Measurements from ENCODE around the gene RITA1.

The RITA1 gene, protein sequence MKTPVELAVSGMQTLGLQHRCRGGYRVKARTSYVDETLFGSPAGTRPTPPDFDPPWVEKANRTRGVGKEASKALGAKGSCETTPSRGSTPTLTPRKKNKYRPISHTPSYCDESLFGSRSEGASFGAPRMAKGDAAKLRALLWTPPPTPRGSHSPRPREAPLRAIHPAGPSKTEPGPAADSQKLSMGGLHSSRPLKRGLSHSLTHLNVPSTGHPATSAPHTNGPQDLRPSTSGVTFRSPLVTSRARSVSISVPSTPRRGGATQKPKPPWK

DNA sequence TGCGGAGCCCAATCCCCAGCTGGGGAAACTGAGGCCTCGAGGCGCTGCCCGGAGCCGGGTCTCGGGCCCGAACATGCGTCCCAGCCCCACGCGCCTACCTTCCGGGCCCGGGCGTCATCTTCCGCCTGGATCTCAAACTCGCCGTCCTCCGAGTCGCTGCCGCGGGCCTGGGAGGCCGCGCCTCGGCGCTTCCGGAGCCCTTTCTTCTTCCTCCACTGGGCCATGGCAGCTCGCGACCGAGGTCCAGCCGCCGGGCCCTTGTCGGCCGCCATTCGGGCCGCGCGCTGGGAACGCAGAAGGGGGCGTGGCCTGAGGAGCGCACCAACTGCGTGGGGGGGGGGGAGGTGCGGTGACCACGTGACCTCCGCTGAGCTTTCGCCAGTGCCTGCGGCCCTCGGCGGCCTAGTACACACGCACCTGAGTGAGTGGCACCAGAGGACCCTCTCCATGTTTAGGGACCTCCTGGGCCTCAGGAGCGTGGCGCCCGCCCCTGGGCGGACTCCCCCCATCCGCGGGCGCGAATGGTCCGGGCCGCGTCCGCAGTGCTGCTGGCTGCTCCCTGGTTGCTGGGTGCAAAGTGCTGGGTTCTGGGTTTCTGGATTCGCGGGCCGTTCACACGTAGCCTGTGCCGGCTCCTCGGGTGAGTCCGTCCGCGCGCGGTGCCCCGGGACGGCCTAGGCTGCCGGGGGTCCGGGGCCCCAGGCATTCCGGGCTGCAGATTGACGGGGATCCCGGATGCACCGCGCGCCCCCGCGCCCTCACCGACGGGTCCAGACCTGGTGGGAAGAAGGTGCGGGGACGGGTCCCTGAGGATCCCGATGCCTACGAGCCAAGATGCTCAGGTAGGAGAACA is at the start of gene RITA1, which contains the start of gene DDX54:
TSS of gene RITA1 (plus strand) at position 542 of the 853 bp plus-strand sequence. CDS start 1,026 bp downstream, outside the sequence.
TSS of gene DDX54 (minus strand) at position 299 of the 853 bp plus-strand sequence. CDS start at position 272, 27 bp downstream.
- ChIA-PET POLR2A (ENCODE audit: low non-redundant PET) (interaction anchor here (0.6 to 1.0 kb wide), 3 partner anchors 25 to 150 kb away, joined by 3 to 8 read pairs (median 4); no protein-coding TSS in a partner anchor), CTCF (interaction anchor here (2.4 kb wide), 1 partner anchor 11 kb away, joined by 8 read pairs; no protein-coding TSS in a partner anchor)

DNA sequence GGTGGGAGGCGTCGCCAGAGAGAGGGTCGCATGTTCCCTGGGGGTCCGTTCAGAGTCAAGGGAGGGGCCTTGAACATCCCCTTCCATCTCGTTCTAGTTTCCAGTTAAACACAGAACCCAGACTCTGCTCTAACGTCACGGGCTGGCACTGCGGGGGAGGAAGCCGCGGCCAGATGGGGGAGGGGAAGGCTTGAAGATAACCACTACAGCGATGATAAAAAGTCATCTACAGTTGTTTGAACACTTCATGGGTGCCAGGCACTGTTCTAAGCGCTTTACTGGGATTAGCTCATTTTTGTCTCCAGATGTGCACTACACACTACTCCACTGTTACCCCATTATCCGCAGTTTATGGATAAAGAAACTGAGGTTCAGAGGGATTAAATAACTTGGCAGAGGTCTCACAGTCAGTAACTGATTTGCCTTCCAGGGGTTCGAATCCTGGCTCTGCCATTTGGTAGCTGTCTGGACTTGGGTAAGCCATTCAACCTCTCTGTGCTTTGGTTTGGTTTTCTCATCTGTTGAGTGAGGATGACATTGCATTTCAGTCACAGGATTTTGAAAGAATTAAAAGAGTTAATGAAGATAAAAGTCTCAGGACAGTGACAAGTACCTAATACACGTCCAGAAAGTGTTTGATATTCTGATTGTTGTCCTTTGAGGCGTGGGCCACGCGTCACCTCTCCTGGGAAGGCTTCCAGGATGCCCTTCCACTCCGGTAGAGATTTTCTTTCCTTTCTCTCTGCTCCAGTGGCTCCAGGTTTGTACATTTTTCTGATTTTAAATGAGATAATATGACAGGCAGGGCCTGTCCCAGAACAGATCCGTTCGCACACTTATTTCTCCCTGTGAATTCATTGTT is 49.2 kb upstream of the RITA1 start:
- ChIA-PET POLR2A (ENCODE audit: low non-redundant PET) (no interaction called here), CTCF (no interaction called here)

More for the DNA sequence above, at the start of gene RITA1, which contains the start of gene DDX54:
- TF ChIP-seq, protein P1, sequence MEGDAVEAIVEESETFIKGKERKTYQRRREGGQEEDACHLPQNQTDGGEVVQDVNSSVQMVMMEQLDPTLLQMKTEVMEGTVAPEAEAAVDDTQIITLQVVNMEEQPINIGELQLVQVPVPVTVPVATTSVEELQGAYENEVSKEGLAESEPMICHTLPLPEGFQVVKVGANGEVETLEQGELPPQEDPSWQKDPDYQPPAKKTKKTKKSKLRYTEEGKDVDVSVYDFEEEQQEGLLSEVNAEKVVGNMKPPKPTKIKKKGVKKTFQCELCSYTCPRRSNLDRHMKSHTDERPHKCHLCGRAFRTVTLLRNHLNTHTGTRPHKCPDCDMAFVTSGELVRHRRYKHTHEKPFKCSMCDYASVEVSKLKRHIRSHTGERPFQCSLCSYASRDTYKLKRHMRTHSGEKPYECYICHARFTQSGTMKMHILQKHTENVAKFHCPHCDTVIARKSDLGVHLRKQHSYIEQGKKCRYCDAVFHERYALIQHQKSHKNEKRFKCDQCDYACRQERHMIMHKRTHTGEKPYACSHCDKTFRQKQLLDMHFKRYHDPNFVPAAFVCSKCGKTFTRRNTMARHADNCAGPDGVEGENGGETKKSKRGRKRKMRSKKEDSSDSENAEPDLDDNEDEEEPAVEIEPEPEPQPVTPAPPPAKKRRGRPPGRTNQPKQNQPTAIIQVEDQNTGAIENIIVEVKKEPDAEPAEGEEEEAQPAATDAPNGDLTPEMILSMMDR (conservative IDR thresholded peaks at IDR 0.05; ENCODE audit: low read depth) = no peak
- peak; percentile 71 for DNase-seq (ENCODE audit: low spot score)
- H3K27ac ChIP-seq = peak within 1 kb of the TSS; percentile 91

DNA sequence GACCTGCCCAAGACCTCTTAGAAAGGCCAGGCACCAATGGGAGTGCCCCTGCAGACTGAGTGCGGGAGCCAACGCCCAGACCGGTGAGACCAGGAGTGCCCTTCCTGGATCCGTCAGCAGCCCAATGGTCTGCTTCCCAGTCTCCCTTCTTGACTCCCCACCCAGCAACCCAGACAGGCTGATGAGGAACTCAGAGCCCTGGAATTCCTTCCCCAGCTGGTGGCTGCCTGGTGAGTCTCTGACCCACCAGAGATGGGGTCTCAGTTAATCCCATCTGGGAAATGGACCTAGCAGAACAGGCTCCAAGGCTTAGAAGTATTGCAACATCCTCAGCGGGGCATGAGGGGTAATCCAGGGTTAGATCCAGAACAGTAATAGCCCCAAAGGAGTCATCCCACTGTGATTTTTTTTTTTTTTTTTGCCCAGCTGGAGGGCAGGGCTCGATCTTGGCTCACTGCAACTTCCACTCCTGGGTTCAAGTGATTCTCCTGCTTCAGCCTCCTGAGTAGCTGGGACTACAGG is 48.5 kb upstream of the RITA1 start:
- CTCF ChIA-PET = interaction anchor here (0.6 to 1.2 kb wide), 2 partner anchors 38 to 146 kb away, joined by 3 to 4 read pairs; no protein-coding TSS in a partner anchor

More for the DNA sequence above, 49.2 kb upstream of the RITA1 start:
- TF ChIP-seq, protein P1 (conservative IDR thresholded peaks at IDR 0.05; ENCODE audit: low read depth) = no peak
- no peak for DNase-seq (ENCODE audit: low spot score)
- no peak overlapping the region for H3K27ac ChIP-seq

DNA sequence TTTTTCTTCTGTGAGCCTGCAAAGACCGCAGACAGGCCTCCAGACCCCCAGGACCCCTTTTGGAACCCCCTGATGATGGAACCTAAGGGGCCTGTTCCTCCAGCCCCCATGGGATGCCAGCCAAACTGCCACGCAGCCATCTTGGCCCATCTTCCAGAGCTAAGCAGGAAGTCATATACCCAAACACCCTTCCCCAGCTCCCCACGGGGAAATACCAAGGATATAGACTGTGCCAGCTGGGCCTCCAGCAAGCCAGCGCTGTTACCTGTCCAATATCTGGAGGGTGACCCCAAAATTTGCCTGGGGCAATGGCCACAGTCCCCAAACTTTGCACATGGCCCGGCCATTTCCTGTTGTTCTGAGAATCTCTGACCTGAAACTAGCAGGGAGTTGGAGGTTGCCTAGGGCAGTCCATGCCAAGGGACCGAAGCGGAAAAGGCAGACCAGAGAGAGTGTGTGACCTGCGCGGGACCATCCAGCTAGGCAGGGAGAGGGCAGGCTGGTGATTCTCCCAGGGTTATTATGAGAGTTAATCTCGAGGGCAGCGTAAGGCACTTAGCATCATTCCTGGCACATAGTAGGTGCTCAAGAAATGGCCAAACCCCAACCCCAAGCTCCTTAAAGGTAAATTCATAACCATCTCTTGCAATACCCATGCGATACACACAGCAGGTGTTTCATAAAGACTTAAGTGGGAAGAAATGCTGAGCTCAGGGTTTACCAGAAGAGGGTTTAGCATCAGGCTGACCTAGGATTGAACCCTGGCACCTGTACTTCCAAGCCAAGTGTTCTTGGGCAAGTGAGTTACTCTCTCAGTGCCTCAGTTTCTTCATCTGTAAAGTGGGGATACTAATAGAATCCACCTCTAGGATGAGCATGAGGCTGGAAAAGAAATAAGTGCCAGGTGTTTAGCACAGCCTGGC is 47.4 kb upstream of the RITA1 start:
- ChIA-PET POLR2A (ENCODE audit: low non-redundant PET) (no interaction called here), CTCF (interaction anchor here (0.5 to 1.7 kb wide), 4 partner anchors 15 to 238 kb away, joined by 3 to 6 read pairs (median 4); no protein-coding TSS in a partner anchor)
- no peak overlapping the region for H3K27ac ChIP-seq
- DNase-seq (ENCODE audit: low spot score) = no peak
- TF ChIP-seq, protein P1 (conservative IDR thresholded peaks at IDR 0.05; ENCODE audit: low read depth) = no peak

More for the DNA sequence above, 48.5 kb upstream of the RITA1 start:
- POLR2A ChIA-PET (ENCODE audit: low non-redundant PET) = no interaction called here
- DNase-seq (ENCODE audit: low spot score) = no peak
- H3K27ac ChIP-seq = no peak overlapping the region
- TF ChIP-seq, protein P1 (conservative IDR thresholded peaks at IDR 0.05; ENCODE audit: low read depth) = no peak

DNA sequence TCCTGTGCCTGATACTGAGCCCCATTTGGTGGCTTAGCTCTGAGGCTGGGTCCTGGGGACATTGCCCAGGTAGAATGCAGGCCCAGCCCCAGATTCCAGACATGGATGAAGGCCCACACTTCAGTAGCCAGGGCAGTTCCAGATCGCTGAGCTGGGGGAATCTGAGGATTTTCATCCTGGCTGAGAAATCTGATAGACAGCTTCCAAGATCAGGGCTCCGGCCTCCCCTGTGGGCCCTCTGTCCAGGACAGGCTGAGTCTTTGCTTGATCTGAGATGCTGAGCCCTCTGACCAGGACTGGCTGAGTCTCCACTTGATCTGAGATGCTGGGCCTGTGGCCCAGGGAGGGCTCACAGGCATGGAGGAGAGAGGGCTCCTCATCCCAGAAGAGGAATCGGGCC is 46.7 kb upstream of the RITA1 start:
- H3K27ac ChIP-seq = no peak overlapping the region
- TF ChIP-seq, protein P1 (conservative IDR thresholded peaks at IDR 0.05; ENCODE audit: low read depth) = no peak
- no peak for DNase-seq (ENCODE audit: low spot score)
- CTCF ChIA-PET = interaction anchor here (0.5 to 1.7 kb wide), 2 partner anchors 14 to 239 kb away, joined by 3 to 6 read pairs; no protein-coding TSS in a partner anchor
- POLR2A ChIA-PET (ENCODE audit: low non-redundant PET) = no interaction called here

Measured in RWPE1 (cell line).